Ishikawa (cell line): ENCODE data around the gene TMEM52B.

Experiments
- EP300 ChIP-seq: IDR thresholded peaks from 2 replicates; pipeline ENCODE4 v1.6.1; 2012; ENCODE audit warnings: borderline replicate concordance
- NFIC ChIP-seq: IDR thresholded peaks from 2 replicates; pipeline ENCODE4 v1.6.1; 2012
- TAF1 ChIP-seq: IDR thresholded peaks from 2 replicates; pipeline ENCODE4 v1.6.1; 2012; ENCODE audit warnings: low read depth, mild to moderate bottlenecking
- TCF12 ChIP-seq: IDR thresholded peaks from 2 replicates; pipeline ENCODE4 v1.6.1; 2012; ENCODE audit warnings: low read depth
- YY1 ChIP-seq: IDR thresholded peaks from 2 replicates; pipeline ENCODE4 v1.6.1; 2012; ENCODE audit warnings: low read depth

DNA sequence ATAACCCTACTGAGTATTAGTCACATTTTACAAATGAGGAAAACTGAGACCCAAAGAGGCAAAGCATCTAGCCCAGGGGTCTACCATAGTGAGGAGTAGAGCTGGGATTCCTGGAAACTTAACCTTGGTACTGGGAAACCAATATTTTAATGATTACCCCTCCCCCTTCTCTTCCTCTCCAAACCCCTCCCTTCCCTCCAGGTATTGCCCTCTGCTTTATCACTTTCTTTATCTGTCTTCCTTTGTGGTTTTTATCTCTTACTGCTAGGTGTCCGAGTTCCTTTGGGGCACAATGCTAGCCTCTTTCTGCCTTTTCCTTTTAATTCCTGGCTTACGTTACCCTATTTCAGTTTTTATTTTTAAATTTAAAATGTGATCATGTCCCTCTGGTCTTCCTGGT is 36.6 kb downstream of the TMEM52B start:
- TF ChIP-seq TAF1 (no peak), YY1 (no peak), TCF12 (no peak), NFIC (no peak), EP300 (no peak)
